GM19023 (cell line): ENCODE results near the gene MAPK7.

Experiments
- ATAC-seq: cut with Tn5 transposase; IDR thresholded peaks from one replicate; pipeline ENCODE4 v1.9.1; 2021; ENCODE audit warnings: mild to moderate bottlenecking, moderate library complexity; ENCODE audit not compliant: unreplicated experiment

MAPK7 gene

GRCh38 chr17:19414396-19415280 is 36.3 kb downstream of the MAPK7 start:
- no peak for ATAC-seq

GRCh38 chr17:19415311-19415710 is 37.0 kb downstream of the MAPK7 start:
- no peak for ATAC-seq

- ATAC-seq = no peak
Measured at GRCh38 chr17:19415806-19416775, 37.8 kb downstream of the MAPK7 start.

- ATAC-seq = no peak
Measured at GRCh38 chr17:19417611-19418010, 39.3 kb downstream of the MAPK7 start.

- ATAC-seq = no peak
Measured at GRCh38 chr17:19418251-19418992, 40.1 kb downstream of the MAPK7 start.

GRCh38 chr17:19421219-19421618 is 42.9 kb downstream of the MAPK7 start:
- no peak for ATAC-seq

- ATAC-seq = no peak
Measured at GRCh38 chr17:19421926-19422325, 43.6 kb downstream of the MAPK7 start.

GRCh38 chr17:19424934-19425868 is 46.9 kb downstream of the MAPK7 start:
- ATAC-seq = no peak

GRCh38 chr17:19426631-19427030 is 48.3 kb downstream of the MAPK7 start:
- no peak for ATAC-seq

- ATAC-seq = no peak
Measured at GRCh38 chr17:19431691-19432090, 53.4 kb downstream of the MAPK7 start.
